ENCODE data around the gene EIF4G2.

The EIF4G2 gene

DNA sequence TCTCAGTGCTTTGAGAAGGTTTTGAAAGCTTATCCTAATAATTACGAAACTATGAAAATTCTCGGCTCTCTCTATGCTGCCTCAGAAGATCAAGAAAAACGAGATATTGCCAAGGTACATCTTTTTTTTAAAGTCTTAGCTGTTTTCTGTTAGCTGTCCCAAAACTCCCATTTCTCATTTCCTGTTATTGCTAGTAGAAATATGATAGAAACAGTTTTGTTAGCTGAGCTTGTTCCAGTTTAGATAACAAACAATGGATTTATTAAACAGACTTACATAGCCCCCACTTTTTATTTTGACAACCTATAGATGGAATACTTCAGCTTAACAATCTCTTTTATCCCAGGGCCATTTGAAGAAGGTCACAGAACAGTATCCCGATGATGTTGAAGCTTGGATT, 45.0 kb downstream of the EIF4G2 start:
- Mint-ChIP-seq H3K27ac (no peak overlapping the region), H3K27me3 (ENCODE audit: low read depth) (no peaks in the 10 kb centered on the region), H3K9me3 (no peaks in the 10 kb centered on the region), H3K4me1 (no peaks in the 10 kb centered on the region), H3K4me3 (no peak overlapping the region), H3K36me3 (ENCODE audit: low read depth) (peaks cover 32% of the 10 kb centered on the region)
- TF ChIP-seq, protein P1, sequence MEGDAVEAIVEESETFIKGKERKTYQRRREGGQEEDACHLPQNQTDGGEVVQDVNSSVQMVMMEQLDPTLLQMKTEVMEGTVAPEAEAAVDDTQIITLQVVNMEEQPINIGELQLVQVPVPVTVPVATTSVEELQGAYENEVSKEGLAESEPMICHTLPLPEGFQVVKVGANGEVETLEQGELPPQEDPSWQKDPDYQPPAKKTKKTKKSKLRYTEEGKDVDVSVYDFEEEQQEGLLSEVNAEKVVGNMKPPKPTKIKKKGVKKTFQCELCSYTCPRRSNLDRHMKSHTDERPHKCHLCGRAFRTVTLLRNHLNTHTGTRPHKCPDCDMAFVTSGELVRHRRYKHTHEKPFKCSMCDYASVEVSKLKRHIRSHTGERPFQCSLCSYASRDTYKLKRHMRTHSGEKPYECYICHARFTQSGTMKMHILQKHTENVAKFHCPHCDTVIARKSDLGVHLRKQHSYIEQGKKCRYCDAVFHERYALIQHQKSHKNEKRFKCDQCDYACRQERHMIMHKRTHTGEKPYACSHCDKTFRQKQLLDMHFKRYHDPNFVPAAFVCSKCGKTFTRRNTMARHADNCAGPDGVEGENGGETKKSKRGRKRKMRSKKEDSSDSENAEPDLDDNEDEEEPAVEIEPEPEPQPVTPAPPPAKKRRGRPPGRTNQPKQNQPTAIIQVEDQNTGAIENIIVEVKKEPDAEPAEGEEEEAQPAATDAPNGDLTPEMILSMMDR (IDR thresholded peaks at IDR 0.05; ENCODE audit: unreplicated experiment in 3 of 3), result no peak

DNA sequence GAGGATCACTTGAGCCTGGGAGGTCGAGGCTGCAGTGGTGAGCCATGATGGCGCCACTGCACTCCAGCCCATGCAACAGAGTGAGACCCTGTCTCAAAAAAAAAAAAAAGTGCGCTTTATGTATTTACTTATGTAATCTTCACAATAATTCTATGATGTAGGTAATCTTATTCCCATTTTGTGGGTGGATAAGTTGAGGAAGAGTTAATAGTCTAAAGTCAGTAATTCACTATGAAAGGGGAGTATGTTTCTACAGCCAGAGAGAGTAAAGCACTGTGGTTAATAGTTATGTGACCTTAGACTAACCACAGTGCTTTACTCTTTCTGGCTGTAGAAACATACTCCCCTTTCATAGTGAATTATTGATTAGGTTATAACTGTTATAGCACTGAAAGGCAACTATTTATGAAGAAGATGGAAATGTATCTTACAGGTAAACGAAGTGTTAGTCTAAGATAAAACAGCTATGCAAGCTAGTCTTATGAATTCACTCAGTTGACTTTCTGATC, 45.8 kb downstream of the EIF4G2 start:
- H3K9me3 Mint-ChIP-seq, result no peaks in the 10 kb centered on the region
- no peaks in the 10 kb centered on the region for H3K4me1 Mint-ChIP-seq
- H3K27ac Mint-ChIP-seq, result no peak overlapping the region
- no peaks in the 10 kb centered on the region for H3K27me3 Mint-ChIP-seq (ENCODE audit: low read depth)
- TF ChIP-seq, protein P1 (IDR thresholded peaks at IDR 0.05; ENCODE audit: unreplicated experiment in 3 of 3), result no peak
- no peak overlapping the region for H3K4me3 Mint-ChIP-seq
- H3K36me3 Mint-ChIP-seq (ENCODE audit: low read depth), result peaks cover 32% of the 10 kb centered on the region

DNA sequence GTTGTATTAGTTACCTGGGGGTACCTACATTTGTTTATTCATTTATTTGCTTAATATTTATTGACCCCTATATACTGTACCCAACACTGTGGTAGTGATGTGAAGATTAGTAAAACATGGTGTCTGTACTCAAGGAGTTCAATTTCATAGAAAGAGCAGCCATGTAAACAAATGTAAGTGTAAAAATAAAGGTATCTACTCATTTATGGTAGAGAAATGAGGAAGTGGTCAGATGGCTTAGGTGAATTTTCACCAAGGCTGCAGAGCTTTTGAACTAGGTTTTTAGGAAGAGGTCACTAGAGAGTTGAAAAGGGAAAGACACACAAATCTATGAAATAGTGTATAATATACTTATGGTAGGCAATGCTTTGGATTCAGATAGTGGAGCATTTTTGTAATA, 46.5 kb downstream of the EIF4G2 start:
- no peak overlapping the region for H3K4me3 Mint-ChIP-seq
- H3K4me1 Mint-ChIP-seq, result no peaks in the 10 kb centered on the region
- no peak overlapping the region for H3K27ac Mint-ChIP-seq
- H3K36me3 Mint-ChIP-seq (ENCODE audit: low read depth), result peaks cover 32% of the 10 kb centered on the region
- TF ChIP-seq, protein P1 (IDR thresholded peaks at IDR 0.05; ENCODE audit: unreplicated experiment in 3 of 3), result no peak
- H3K9me3 Mint-ChIP-seq, result no peaks in the 10 kb centered on the region
- no peaks in the 10 kb centered on the region for H3K27me3 Mint-ChIP-seq (ENCODE audit: low read depth)

DNA sequence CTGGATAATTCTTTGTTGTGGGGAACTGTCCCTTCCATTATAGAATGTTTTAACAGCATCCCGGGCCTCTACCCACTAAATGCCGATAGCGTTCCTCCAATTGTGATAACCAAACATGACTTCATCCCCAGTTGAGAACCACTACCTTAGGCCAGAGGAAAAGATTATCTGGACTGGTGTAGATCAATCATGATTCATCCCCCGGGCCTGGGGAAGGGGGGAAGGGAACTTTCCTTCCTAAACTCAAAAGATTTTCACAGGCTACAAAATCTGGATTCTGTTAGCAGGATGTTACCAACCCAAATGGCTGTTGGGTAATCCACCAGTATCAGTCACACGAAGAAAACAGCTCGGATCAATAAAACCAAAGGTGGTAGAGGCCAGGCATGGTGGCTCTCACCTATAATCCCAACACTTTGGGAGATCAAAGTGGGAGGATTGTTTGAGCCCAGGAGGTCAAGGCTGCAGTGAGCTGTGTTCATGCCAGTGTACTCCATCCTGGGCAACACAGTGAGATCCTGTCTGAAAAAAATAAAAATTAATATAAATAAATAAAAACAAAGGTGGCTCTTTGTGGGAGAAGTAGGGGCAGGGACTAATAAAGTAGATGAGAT, 47.5 kb downstream of the EIF4G2 start:
- Mint-ChIP-seq H3K27me3 (ENCODE audit: low read depth) (no peaks in the 10 kb centered on the region), H3K4me3 (no peak overlapping the region), H3K27ac (no peak overlapping the region), H3K4me1 (no peaks in the 10 kb centered on the region), H3K36me3 (ENCODE audit: low read depth) (peaks cover 27% of the 10 kb centered on the region), H3K9me3 (no peaks in the 10 kb centered on the region)
- TF ChIP-seq, protein P1 (IDR thresholded peaks at IDR 0.05; ENCODE audit: unreplicated experiment in 3 of 3), result no peak

DNA sequence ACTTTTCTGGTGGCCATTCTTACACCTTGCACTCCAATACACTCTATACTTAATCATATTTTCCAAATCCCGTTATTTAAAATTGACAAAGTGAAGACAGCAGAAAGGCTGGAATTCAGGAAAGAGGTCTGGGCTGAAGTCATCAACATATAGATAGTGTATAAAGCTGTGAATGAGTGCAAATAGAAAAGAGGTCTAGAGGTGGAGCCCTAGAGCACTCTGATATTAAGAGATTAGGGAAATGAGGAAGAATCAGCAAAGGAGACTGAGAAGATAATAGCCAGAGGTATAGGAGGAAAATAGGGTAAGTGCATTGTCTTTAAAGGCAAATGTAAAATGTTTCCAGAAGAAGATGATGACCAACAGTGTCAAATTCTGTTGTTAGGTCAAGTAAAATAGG, 49.8 kb downstream of the EIF4G2 start:
- peaks cover 23% of the 10 kb centered on the region for H3K36me3 Mint-ChIP-seq (ENCODE audit: low read depth)
- no peak overlapping the region for H3K27ac Mint-ChIP-seq
- H3K27me3 Mint-ChIP-seq (ENCODE audit: low read depth), result no peaks in the 10 kb centered on the region
- H3K9me3 Mint-ChIP-seq, result no peaks in the 10 kb centered on the region
- H3K4me3 Mint-ChIP-seq, result no peak overlapping the region
- no peaks in the 10 kb centered on the region for H3K4me1 Mint-ChIP-seq
- TF ChIP-seq, protein P1 (IDR thresholded peaks at IDR 0.05; ENCODE audit: unreplicated experiment in 3 of 3), result peak in 1 of 3 experiments; percentile 11

DNA sequence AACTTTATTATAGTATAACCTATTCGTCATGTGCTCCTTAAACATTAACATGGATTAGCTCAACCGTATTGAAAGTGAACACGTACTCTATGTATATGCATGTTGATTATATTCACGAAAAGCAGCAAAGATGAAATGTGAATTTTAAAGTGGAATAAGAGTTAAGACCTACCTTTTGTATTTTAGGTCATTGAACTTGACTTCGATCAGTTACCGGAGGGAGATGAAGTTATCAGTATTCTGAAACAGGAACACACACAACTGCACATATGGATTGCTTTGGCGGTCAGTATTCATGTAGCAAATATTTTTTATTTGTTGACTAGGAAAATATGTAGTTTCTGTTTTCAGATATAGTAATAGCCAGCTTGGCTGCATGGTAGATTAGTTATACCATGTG, 56.2 kb downstream of the EIF4G2 start:
- no peak overlapping the region for H3K27ac Mint-ChIP-seq
- TF ChIP-seq, protein P1 (IDR thresholded peaks at IDR 0.05; ENCODE audit: unreplicated experiment in 3 of 3), result no peak
- H3K9me3 Mint-ChIP-seq, result no peaks in the 10 kb centered on the region
- peaks cover 19% of the 10 kb centered on the region for H3K36me3 Mint-ChIP-seq (ENCODE audit: low read depth)
- peak overlapping the region; percentile 97 to 100 (median 99) for H3K4me3 Mint-ChIP-seq
- no peaks in the 10 kb centered on the region for H3K27me3 Mint-ChIP-seq (ENCODE audit: low read depth)
- H3K4me1 Mint-ChIP-seq, result peaks cover 5% of the 10 kb centered on the region

All from nephron (organoid).